ENCODE data around the gene PSG2. TPM values are rescaled to one million over a fixed set of nuclear protein-coding genes. Genes with fewer than 3 reads are reported as not detected.
"Not testable (repeated sequence)": the region's sequence is repeated elsewhere in the genome, so short reads cannot be mapped to it uniquely, and the experiment has no call there.

The PSG2 gene
- polyA plus RNA-seq, 3 donors, result not detected

DNA sequence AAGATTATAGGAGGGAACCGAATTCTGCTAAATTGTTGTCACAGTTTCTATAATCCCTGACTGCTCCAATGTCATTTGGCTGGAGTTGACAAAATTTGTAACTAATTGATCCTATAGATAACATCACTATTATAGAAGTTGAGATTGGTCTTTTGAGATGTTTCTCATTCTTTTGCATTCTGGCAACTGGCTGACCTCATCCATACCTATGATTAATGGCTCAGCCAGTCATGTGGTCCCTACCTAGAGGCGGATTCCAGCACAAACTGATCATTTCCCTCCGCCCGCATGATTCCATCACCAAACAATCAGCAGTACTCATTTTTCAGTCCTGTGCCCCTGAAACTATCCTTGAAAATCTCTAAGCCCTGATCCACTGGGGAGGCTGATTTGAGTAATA lies 4.2 kb downstream of the PSG2 start:
- DNase-seq, result no peak

DNA sequence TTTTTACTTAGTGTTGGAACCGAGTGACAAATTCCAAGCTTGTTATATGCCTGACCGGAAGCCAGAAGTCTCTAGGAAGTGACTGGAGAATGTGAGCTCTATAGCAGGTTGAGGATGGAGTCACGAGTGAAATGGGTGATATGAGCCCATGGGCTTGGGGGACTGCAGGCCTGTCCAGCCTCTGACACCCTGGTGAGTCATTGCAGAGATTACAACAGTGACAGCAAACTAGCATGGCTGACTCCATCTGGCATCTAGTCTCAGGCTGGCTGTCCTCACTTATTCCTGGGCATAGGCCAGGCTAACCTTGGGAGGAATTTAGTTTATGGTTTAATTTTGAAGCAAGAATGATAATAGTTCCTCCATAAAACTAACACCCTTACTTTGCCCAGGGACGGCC lies 4.6 kb downstream of the PSG2 start:
- not testable (repeated sequence) for DNase-seq

DNA sequence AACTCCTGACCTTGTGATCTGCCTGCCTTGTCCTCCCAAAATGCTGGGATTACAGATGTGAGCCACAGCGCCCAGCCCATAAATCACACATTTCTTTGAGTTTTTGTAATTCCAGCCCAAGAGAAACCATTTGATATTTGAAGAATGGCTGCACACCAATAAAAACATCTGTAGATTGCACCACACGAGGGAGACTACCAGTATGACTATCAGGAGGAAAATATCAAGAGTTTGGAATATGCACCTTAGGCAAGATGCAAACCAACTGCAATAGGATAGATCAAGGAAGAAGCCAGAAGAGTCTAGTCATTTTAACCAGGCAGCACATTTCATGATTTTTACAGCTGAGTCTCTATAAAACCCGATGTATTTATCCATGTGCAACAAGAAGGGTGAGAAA lies 20.1 kb downstream of the PSG2 start:
- DNase-seq, result not testable (repeated sequence)

DNA sequence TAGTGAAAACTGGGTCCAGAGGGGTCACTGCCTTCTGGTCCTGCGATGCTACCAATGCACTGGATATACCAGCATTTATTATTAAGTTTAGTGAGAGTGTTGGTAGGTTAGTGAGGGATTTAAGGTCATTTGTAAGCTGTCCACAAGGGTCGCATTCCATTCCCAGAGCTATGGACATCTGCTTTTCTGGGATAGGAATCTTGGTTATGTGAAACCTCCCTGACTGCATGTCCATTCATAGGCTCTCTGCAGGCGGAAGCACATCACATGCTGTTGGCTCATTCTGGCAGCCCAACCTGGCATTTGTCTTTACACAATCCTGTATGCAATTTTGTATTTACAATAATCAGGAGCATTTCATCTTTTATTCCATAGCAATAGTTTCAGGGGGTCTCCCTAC lies 21.2 kb downstream of the PSG2 start:
- not testable (repeated sequence) for DNase-seq

DNA sequence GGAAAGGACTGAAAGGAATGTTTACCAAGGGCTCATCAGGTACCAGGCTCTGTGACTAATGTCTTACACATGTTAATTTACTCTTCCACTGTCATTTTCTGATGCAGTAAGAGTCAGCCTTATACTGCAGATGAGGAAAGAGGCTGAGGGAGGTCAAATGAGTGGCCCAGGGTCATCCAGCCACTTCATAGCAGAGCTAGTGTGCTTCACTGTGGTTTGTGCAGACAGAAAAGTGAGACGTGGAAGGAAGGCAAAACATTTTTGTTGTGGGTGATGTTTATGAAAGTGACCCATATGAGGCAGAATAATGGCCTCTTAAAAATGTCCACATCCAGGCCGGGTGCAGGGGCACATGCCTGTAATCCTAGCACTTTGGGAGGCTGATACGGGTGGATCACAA lies 22.2 kb downstream of the PSG2 start:
- not testable (repeated sequence) for DNase-seq

DNA sequence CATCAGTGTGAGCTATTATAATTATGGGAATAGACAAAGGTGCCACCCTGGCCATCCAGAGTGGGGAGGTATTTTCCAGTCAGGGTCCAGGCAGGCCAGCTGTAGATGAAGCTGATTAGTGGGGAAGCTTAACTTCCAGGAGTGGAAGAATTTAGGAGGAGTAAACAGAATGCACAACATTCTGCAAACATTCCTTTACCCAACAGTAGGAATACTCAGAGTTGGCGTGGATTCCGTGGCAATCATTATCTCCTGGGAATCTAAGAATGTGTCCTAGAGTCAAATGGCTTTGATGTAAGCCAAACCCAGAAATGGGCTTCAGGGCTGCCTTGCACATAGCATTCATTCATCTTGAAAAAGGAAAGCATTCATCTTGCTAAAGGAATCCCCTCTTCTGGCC lies 23.0 kb downstream of the PSG2 start:
- not testable (repeated sequence) for DNase-seq

DNA sequence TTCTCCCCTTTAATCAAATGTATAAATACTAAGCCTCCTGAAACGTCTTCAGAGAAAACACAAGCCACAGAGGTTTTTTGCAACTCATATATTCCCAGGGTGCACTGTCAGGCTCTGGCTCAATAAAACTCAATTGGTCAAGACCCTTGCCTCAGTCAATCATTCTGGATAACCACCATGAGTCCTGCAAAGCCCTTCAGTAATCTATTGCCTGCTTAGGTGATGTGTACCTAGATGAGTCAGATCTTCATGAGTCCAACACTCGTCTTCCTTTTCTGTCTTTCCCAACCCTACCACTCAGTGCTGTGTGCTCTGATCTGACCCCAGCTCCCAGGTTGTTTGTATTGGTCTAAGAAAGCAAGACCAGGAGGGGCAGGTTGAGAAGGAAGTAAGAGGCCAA lies 24.1 kb downstream of the PSG2 start:
- DNase-seq, result not testable (repeated sequence)

DNA sequence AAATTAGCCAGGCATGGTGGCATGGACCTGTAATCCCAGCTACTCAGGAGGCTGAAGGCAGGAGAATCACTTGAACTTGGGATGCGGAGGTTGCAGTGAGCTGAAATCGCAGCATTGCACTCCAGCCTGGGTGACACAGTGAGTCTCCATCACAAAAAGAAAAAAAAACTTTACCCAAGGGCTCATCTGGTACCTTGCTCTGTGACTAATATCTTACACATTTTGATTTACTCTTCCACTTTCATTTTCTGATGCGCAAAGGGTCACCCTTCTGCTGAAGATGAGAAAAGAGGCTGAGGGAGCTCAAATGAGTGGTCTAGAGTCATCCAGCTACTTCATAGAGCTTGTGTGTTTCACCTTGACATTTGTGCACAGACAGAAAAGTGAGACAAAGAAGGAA lies 34.5 kb downstream of the PSG2 start:
- not testable (repeated sequence) for DNase-seq

DNA sequence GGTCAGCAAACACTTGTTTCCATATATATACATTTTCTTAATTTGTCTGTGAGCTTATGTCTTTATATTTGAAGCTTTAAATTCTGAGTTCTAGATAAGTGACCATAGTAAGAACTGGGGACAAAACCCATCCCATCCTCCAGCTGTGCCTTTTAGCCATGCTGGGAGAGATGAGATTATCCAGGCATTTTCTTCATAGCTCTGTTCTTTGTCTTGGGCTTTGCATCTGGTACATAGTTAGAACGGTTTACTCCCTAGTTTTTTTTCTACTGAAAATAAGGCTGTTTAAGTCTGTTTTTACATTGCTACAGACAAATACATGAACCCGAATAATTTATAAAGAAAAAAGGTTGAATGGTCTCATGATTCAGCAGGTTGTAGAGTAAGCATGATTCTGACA lies 35.9 kb downstream of the PSG2 start:
- not testable (repeated sequence) for DNase-seq

DNA sequence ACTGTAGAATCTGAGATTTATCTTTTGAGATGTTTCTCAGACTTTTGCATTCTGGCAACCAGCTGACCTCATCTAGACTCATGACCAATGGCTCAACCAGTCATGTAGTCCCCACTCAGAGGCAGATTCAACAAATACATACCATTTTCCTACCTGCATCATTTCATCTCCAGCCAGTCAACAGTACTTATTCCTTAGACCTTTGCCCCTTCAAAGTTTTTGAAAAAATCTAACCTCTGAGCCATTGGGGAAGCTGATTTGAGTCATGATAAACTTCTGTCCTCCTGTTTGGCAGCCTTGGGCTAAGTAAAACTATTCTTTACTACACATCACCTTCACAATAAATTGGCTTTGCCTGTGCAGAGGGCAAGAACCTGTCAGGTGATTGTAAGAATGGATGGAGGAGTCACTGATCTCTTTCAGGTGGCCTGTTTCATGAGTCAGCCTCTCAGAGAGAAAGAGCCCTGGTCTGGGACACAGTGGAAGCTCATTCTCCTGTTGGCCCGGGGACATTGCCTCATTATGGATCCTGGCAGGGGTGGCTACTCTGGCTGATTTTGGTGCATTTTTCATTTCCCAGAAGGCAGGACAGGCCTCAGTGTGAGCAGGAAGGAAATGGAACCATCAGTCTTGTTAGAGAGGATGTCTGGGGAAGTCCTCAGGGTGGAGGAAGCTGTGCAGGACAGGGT lies 38.9 kb downstream of the PSG2 start:
- not testable (repeated sequence) for DNase-seq

DNA sequence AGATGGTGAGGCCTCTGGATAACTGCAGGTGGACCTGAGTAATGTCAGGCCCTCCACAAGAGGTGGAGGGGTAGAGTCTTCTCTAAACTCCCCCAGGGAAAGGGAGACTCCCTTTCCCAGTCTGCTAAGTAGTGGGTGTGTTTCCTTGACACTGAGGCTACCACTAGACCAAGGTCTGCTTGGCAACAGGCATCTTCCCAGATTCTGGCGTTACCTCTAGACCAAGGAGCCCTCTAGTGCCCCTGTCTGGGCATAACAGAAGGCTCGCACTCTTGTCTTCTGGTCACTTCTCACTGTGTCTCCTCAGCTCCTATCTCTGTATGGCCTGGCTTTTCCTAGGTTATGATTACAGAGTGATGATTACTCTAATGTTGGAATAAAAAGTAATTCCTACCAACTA lies 50.9 kb downstream of the PSG2 start:
- not testable (repeated sequence) for DNase-seq

DNA sequence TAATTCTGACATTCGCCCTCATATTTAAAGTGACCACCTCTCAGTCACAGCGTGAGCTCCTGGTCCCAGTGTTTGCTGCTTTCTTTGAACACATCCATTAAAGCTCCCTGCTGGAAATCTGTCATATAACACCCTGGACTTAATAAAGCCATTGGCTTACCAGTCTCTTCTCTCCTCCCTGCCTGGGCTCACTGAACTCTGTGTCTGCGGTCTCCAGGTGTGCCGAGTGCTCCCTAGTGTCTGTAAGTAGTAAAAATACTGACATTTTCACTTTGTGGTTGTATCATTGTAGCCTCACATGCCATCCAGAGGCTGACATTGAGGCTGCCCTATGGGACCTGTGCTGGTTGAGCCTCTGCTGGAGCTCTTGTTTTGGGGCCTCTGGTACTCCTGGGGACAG lies 53.6 kb downstream of the PSG2 start:
- no peak for DNase-seq

DNA sequence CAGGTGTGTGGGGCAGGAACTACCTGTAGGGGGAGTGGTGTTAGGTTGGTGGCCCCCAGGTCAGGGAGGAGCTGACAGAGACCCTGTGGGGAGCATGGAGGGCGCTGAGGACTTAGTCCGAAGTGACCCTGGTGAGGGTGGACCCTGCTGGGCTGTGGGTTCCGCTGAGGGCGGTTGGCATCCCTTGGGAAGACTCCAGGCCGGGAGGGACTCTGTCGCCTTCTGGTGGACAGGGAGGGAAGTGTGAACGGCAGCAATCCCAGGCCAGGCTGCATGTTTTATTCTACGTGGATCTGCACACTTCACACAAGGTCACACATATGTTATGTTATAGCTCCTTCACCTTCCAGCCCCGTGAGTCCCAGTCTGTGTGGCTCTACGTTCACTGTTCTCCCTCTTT lies 54.5 kb downstream of the PSG2 start:
- DNase-seq, result not testable (repeated sequence)

DNA sequence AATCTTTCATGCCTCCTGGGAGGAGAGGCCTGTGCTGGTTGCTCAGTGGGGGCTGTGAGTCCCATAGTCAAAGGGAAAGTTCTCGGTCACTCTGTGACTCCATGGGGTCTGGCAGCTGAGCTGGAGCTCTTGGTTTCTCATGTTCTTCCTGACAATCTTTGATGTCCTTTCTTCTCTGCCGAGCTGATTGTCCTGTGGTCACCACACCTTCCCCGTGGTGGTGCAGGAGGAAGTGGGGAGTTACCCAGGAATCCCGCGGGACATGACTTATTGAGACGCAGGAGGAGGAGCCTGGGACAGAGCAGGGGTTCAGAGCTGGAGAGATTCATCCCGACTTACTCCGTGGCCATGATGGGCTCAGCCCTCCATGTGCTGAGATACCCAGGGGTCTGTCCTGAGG lies 55.4 kb downstream of the PSG2 start:
- DNase-seq, result not testable (repeated sequence)

DNA sequence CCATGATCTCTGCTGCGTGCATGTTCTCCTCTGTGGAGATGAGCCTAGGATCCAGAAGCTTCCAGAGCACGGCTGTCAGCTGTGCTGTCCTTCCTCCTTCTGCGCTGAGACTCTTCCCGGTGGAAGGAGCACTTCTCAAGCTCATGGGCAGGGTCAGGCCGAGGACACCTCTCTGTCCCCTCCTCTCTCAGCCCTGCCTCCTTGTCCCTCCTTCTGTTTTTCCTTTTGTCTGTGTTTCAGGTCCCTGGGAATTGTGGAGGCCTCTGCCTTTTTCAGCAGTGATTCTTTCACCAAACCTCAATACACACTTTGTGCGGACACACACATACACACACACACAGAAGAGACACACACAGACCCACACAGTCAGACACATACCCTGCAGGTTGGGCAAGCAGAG lies 56.1 kb downstream of the PSG2 start, which contains the start of gene PSG11:
TSS of gene PSG11 (minus strand) at position 101 of the 400 bp plus-strand sequence. CDS start at position 4, 97 bp downstream.
- DNase-seq, result not testable (repeated sequence)

DNA sequence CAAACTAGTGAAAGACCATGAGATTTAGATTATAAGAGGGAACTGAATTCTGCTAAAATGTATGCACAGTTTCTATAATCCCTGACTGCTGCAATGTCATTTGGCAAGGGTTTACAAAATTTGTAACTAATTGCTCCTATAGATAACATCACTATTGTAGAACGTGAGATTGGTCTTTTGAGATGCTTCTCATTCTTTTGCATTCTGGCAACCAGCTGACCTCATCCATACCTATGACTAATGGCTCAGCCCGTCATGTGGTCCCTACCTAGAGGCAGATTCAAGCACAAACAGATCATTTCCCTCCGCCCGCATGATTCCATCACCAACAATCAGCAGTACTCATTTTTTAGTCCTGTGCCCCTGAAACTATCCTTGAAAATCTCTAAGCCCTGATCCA lies 60.4 kb downstream of the PSG2 start:
- not testable (repeated sequence) for DNase-seq

DNA sequence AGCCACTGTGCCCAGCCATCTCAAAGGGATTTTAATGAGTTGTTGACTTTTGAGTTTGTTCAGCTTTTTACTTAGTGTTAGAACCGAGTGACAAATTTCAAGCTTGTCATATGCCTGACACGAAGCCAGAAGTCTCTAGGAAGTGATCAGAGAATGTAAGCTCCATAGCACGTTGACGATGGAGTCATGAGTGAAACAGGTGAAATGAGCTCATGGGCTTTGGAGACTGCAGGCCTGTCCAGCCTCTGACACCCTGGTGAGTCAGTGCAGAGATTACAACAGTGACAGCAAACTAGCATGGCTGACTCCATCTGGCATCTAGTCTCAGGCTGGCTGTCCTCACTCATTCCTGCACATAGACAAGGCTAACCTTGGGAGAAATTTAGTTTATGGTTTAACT lies 60.9 kb downstream of the PSG2 start:
- not testable (repeated sequence) for DNase-seq

DNA sequence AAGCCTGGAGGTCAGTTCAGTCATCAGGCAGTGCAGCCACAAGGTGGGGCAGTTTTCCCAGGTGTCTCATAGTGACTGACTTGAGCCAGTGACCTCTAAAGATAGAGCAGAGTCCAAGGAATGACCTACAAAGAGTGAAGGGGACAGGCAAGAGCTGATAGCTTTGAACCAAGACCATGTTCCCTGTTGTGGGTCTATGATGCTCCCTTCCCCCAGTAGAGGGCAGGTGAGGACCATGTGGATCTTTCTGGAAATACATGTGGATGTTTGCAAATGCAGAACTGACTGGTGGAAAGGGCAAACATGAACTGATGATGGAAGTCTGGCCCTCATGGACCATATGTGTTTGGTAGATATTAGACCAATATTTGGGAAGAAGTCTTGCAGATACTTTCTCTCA lies 62.9 kb downstream of the PSG2 start:
- DNase-seq, result not testable (repeated sequence)

Other genes starting within 250 kb of the PSG2 start
- gene PSG1, start 203.0 kb downstream of the PSG2 start, polyA plus RNA-seq (ENCODE audit: insufficient read length in 3 of 3), result under 1 TPM in 1 of 3 donors, not detected in 2; 0.07 TPM
- not detected for gene PSG6, start 164.8 kb downstream of the PSG2 start, polyA plus RNA-seq (ENCODE audit: insufficient read length in 3 of 3)
- gene PSG7, start 145.5 kb downstream of the PSG2 start, polyA plus RNA-seq (ENCODE audit: insufficient read length in 3 of 3), result not detected
- not detected for gene PSG11, start 56.2 kb downstream of the PSG2 start, polyA plus RNA-seq (ENCODE audit: insufficient read length in 3 of 3)
- gene PSG5, start 103.8 kb upstream of the PSG2 start, polyA plus RNA-seq (ENCODE audit: insufficient read length in 3 of 3), result not detected
- gene PSG4, start 122.9 kb upstream of the PSG2 start, polyA plus RNA-seq (ENCODE audit: insufficient read length in 3 of 3), result not detected
- not detected for gene PSG9, start 186.8 kb upstream of the PSG2 start, polyA plus RNA-seq (ENCODE audit: insufficient read length in 3 of 3)

All from renal pelvis (tissue), 4 donors.